Measurements from ENCODE around the gene SIGLECL1. TPM values are rescaled to one million over a fixed set of nuclear protein-coding genes. Genes with fewer than 3 reads are reported as not detected.

The SIGLECL1 gene
- polyA plus RNA-seq, 3 donors = not detected

DNA sequence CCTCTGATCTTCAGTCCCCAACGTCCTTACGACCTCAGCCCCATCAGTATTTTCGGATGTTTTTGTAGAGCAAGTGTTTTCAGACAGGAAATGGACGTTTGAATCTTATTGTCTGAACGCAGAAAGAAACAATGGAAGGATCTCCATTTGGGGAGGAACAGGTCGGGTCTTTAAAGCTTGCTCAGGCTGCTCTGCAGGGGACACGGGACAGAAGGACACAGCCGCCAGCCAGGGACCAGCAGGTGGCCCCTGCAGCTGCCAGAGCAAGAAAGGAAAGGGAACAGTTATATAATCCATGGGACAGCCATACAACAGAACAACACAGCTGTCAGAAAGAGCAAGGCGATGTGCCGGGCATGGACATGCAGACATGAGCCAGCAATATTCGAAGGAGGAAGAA is 42.1 kb downstream of the SIGLECL1 start:
- WGBS, 3 donors = 21 to 47% (median 28%) methylated on average over 11 of the region's 11 CpGs
- H3K27ac ChIP-seq (ENCODE audit: low read depth, low read length) = no peak overlapping the region

DNA sequence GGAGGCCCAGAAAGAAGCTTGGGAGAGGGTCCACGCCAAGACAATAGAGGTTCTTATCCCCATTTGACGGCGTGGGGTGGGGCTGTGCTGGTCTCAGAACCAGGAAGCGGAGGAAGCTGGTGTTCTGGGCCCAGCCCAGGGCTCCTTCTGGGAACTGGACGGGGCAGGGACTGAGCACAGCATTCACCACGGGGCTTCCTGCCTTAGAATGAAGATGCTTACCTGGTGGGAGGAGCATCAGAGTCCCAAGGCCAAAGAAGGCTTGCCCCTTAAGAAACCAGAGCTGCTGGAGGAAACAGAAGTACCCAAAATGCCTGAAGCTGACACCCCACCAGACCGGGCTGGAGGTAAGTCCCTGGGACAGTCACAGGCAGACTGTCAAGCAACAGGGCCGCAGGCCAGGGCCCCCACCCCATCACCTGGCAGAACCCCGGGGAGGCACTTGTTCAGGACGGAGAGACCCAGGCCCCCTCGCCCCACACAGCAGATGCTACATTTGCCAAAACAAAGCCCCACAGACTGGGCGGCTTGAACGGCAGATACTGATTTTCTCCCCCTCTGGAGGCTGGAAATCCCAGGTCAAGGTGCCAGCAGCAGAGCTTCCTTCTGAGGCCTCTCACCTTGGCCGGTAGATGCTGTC is 42.8 kb downstream of the SIGLECL1 start:
- H3K27ac ChIP-seq (ENCODE audit: low read depth, low read length) = no peak overlapping the region
- WGBS, 3 donors = 57 to 75% (median 74%) methylated on average over 13 to 14 of the region's 14 CpGs

GRCh38 chr19:51294211-51294976 is 43.5 kb downstream of the SIGLECL1 start:
- WGBS, 3 donors = 58 to 74% (median 70%) methylated on average over 23 of the region's 23 CpGs
- H3K27ac ChIP-seq (ENCODE audit: low read depth, low read length) = no peak overlapping the region

- WGBS, 3 donors = 51 to 62% (median 51%) methylated on average over 12 of the region's 12 CpGs
- H3K27ac ChIP-seq (ENCODE audit: low read depth, low read length) = no peak overlapping the region
Measured at GRCh38 chr19:51294977-51295375, 44.1 kb downstream of the SIGLECL1 start.

- WGBS, 3 donors = 34 to 53% (median 49%) methylated on average over 15 of the region's 15 CpGs
- H3K27ac ChIP-seq (ENCODE audit: low read depth, low read length) = no peak overlapping the region
Measured at GRCh38 chr19:51295382-51296126, 44.7 kb downstream of the SIGLECL1 start.

DNA sequence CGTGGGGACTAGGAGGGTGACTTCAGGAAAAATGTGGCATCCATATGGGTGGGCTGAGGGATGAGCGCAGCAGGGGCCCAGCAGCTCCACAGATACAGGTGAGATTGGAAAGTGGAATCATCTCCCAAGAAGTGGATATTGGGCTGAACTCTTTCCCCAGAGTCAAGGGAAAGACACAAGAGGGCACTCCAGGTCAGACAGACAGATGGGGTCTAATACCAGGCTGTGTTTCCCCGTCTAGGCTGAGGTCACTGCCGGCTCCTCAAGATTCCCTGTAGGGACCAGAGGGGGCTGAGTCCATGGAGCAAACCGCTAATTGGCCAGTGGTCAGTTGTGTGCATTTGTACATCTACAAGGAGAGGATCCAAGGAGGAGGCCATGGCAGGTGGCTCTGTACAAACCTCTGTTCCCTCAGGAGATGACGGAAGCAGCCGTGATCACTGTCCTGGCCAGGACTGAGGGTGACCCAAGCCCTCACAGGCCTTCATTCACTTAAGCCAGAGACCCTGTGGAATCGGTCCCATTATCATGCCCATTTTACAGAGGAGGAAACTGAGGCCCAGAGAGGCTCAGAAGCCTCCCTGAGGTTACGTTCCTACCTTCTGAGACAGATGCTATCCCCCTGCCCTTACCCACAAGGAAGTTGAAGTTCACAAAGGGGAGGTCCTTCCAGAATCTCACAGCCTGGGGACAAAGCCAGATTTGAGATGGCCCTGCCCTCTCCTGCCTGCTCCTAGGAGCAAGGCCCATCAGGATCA is 45.6 kb downstream of the SIGLECL1 start:
- 48 to 63% (median 58%) methylated on average over 9 of the region's 9 CpGs for WGBS, 3 donors
- no peak overlapping the region for H3K27ac ChIP-seq (ENCODE audit: low read depth, low read length)

DNA sequence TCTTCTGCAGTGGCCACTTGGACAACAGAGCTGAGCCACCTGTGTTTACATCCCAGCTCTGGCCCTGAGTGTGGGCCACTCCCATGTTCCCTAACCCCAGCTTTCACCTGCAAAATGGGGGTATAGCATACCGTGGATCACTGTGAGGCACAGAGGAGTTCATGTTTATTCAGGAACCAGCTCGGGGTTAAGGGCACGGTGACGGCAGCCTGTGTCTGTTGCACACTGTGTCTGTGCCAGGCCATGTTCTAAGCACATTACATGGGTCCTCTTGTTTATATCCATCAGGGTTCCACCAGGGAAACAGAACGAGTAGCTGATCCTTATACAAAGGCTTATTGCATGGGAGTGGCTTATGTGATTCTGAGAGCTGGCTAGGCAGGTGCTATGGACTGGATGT is 46.5 kb downstream of the SIGLECL1 start:
- no peak overlapping the region for H3K27ac ChIP-seq (ENCODE audit: low read depth, low read length)
- WGBS, 3 donors = 50 to 74% (median 65%) methylated on average over 5 of the region's 5 CpGs

GRCh38 chr19:51301266-51301665 is 50.4 kb downstream of the SIGLECL1 start:
- H3K27ac ChIP-seq (ENCODE audit: low read depth, low read length) = no peak overlapping the region
- WGBS, 3 donors = 69 to 74% (median 73%) methylated on average over 7 of the region's 7 CpGs

DNA sequence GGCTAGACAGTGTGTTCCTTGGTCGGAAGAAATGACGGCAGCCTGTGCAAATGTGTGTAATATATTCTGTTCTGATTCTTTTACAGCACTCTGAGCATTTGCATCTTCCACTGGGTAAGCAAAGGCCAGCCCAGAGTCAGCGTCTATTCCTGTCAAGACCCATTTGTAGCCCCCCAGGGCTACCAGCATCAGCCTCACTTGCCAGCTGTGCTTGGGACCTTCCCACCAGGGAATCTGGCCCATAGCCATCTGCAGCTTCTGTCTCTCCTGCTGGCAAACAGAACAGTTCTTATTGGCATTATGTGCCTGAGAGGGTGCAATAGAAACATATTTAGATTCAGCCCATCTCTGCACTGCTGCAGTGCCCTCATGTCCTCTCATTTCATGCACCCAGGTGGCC is 54.6 kb downstream of the SIGLECL1 start:
- WGBS, 3 donors = 66 to 92% (median 83%) methylated on average over 3 of the region's 3 CpGs
- H3K27ac ChIP-seq (ENCODE audit: low read depth, low read length) = no peak overlapping the region

GRCh38 chr19:51311351-51312257 is 60.7 kb downstream of the SIGLECL1 start, which contains the start of gene IGLON5:
TSS of gene IGLON5 (plus strand) at chr19:51311644. CDS start at chr19:51311848, 204 bp downstream.
- no peak within 1 kb of the TSS for H3K27ac ChIP-seq (ENCODE audit: low read depth, low read length)
- 2 to 5% (median 4%) methylated on average over 29 to 56 of the region's 76 CpGs for WGBS, 3 donors

- WGBS, 3 donors = 62 to 76% (median 74%) methylated on average over 7 to 8 of the region's 8 CpGs
Measured at GRCh38 chr19:51316688-51317087, 65.8 kb downstream of the SIGLECL1 start.

GRCh38 chr19:51317376-51317775 is 66.5 kb downstream of the SIGLECL1 start:
- 76 to 84% (median 83%) methylated on average over 3 of the region's 3 CpGs for WGBS, 3 donors
- no peak overlapping the region for H3K27ac ChIP-seq (ENCODE audit: low read depth, low read length)

More at GRCh38 chr19:51316688-51317087, 65.8 kb downstream of the SIGLECL1 start:
- no peak overlapping the region for H3K27ac ChIP-seq (ENCODE audit: low read depth, low read length)

DNA sequence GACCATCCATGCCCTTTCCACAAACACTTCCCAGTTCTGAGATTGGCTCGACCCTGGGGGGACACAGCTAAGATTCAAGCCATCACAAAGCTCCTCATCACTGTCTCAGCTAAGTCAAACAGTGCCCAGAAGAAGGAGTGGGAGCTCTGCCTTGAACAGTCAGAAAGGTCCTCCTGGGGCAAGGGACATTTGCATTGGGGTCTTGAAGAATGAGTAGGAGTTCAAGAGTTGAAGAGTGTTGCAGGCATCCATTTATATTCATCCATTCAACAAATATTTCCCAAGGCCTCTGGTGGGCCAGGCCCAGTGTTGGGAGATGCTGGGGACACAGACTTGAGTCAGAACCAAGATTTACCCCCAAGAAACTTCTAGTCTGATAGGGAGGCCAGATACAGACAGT is 67.1 kb downstream of the SIGLECL1 start:
- H3K27ac ChIP-seq (ENCODE audit: low read depth, low read length) = no peak overlapping the region
- 62 to 83% (median 74%) methylated on average over 1 of the region's 1 CpG for WGBS, 3 donors

Other genes starting within 250 kb of the SIGLECL1 start
- gene KLK8, start 249.5 kb upstream of the SIGLECL1 start, polyA plus RNA-seq = 1 to 10 TPM in 2 of 3 donors, under 1 TPM in 1; 0.97 to 6.6 (median 1.3) TPM
- gene KLK10, start 231.4 kb upstream of the SIGLECL1 start, polyA plus RNA-seq = 1 to 10 TPM in 1 of 3 donors, under 1 TPM in 2; 0.15 to 1.3 (median 0.90) TPM
- 10 to 100 TPM in 1 of 3 donors, 1 to 10 TPM in 2; 4.3 to 12.1 (median 9.5) TPM for gene KLK11, start 224.5 kb upstream of the SIGLECL1 start, polyA plus RNA-seq
- under 1 TPM in 1 of 3 donors, not detected in 2; 0.55 TPM for gene KLK12, start 216.1 kb upstream of the SIGLECL1 start, polyA plus RNA-seq
- gene KLK13, start 186.0 kb upstream of the SIGLECL1 start, polyA plus RNA-seq = 1 to 10 TPM in 2 of 3 donors, not detected in 1; 1.2 to 1.3 TPM
- gene KLK14, start 168.2 kb upstream of the SIGLECL1 start, polyA plus RNA-seq = under 1 TPM in 2 of 3 donors, not detected in 1; 0.07 to 0.20 TPM
- 1 to 10 TPM; 1.2 to 4.9 (median 3.2) TPM for gene CTU1, start 142.7 kb upstream of the SIGLECL1 start, polyA plus RNA-seq
- 1 to 10 TPM in 2 of 3 donors, under 1 TPM in 1; 0.78 to 7.1 (median 4.3) TPM for gene SIGLEC9, start 126.2 kb upstream of the SIGLECL1 start, polyA plus RNA-seq
- gene SIGLEC7, start 108.8 kb upstream of the SIGLECL1 start, polyA plus RNA-seq = 1 to 10 TPM in 2 of 3 donors, under 1 TPM in 1; 0.59 to 5.1 (median 2.3) TPM
- 10 to 100 TPM in 1 of 3 donors, 1 to 10 TPM in 2; 1.5 to 10.6 (median 6.7) TPM for gene CD33, start 26.0 kb upstream of the SIGLECL1 start, polyA plus RNA-seq
- 1 to 10 TPM in 1 of 3 donors, under 1 TPM in 2; 0.11 to 1.1 (median 0.28) TPM for gene IGLON5, start 60.6 kb downstream of the SIGLECL1 start, polyA plus RNA-seq
- gene VSIG10L, start 91.1 kb downstream of the SIGLECL1 start, polyA plus RNA-seq = 1 to 10 TPM in 2 of 3 donors, under 1 TPM in 1; 0.48 to 1.7 (median 1.3) TPM
- 100 to 1,000 TPM in 2 of 3 donors, 10 to 100 TPM in 1; 99.6 to 407 (median 224) TPM for gene ETFB, start 115.3 kb downstream of the SIGLECL1 start, polyA plus RNA-seq
- gene CLDND2, start 117.9 kb downstream of the SIGLECL1 start, polyA plus RNA-seq = 1 to 10 TPM in 1 of 3 donors, under 1 TPM in 2; 0.48 to 3.3 (median 0.49) TPM
- 10 to 100 TPM in 1 of 3 donors, 1 to 10 TPM in 2; 1.5 to 10.3 (median 9.1) TPM for gene NKG7, start 121.6 kb downstream of the SIGLECL1 start, polyA plus RNA-seq
- not detected for gene LIM2, start 136.9 kb downstream of the SIGLECL1 start, polyA plus RNA-seq
- under 1 TPM in 1 of 3 donors, not detected in 2; 0.56 TPM for gene C19orf84, start 139.5 kb downstream of the SIGLECL1 start, polyA plus RNA-seq
- 1 to 10 TPM; 2.1 to 3.5 (median 2.4) TPM for gene SIGLEC10, start 166.6 kb downstream of the SIGLECL1 start, polyA plus RNA-seq
- gene SIGLEC8, start 207.4 kb downstream of the SIGLECL1 start, polyA plus RNA-seq = under 1 TPM in 2 of 3 donors, not detected in 1; 0.04 to 0.08 TPM
- gene CEACAM18, start 227.5 kb downstream of the SIGLECL1 start, polyA plus RNA-seq = not detected

Data from adipose tissue (tissue), 3 donors.